Transverse colon (tissue), 4 donors: ENCODE results near the gene CDKN1B. TPM values are rescaled to one million over a fixed set of nuclear protein-coding genes. Genes with fewer than 3 reads are reported as not detected.

Experiments used
- DNase-seq: peaks from one replicate; pipeline ENCODE4 v3.0.0-alpha.2; 2019
- H3K27ac ChIP-seq, 4 donors: fragments of 200-600 bp; sonication (generic); 2 replicates each; pipeline ENCODE4 v1.5.1; 2016 to 2018; ENCODE audit warnings: inconsistent platforms in 4 of 4
- H3K27me3 ChIP-seq: fragments of 200-600 bp; sonication (generic); 2 replicates; pipeline ENCODE4 v1.5.1; 2017; ENCODE audit warnings: inconsistent platforms
- H3K36me3 ChIP-seq, 4 donors: fragments of 200-600 bp; sonication (generic); 2 replicates each; pipeline ENCODE4 v1.5.1; 2017 to 2019; ENCODE audit warnings: inconsistent platforms in 4 of 4
- H3K4me1 ChIP-seq, 4 donors: fragments of 200-600 bp; sonication (generic); 2 replicates each; pipeline ENCODE4 v1.5.1; 2017 to 2020; ENCODE audit warnings: inconsistent platforms in 4 of 4
- H3K4me3 ChIP-seq, 4 donors: fragments of 200-600 bp; sonication (generic); 1 replicate in 1 of 4; 2 replicates in 3 of 4; pipeline versions ENCODE4 v1.5.1 to v1.6.1; 2017 to 2019; ENCODE audit warnings: inconsistent platforms in 4 of 4
- H3K9me3 ChIP-seq, 2 donors: fragments of 200-600 bp; sonication (generic); 2 replicates each; pipeline ENCODE4 v1.5.1; 2017 to 2019; ENCODE audit warnings: inconsistent platforms in 2 of 2
- CTCF ChIP-seq, 5 experiments: fragments of 200-600 bp in 3 of 5; fragments of 450-650 bp in 2 of 5; sonication (generic) in 3 of 5; IDR thresholded peaks; 1 replicate in 2 of 5; 2 replicates in 3 of 5; pipeline ENCODE4 v1.5.1; 2016 to 2017; ENCODE audit warnings: antibody characterized with exemption in 5 of 5, inconsistent platforms in 3 of 5, mild to moderate bottlenecking in 2 of 5, moderate library complexity in 1 of 5
- EP300 ChIP-seq: sonication (generic); formaldehyde crosslinking; IDR thresholded peaks from one replicate; pipeline ENCODE4 v1.6.1; 2017; ENCODE audit warnings: antibody characterized with exemption, low read depth
- POLR2A ChIP-seq: fragments of 450-650 bp; IDR thresholded peaks from one replicate; pipeline ENCODE4 v1.6.1; 2016; ENCODE audit warnings: antibody characterized with exemption, mild to moderate bottlenecking, moderate library complexity
- POLR2AphosphoS5 ChIP-seq, 3 donors: sonication (generic); formaldehyde crosslinking; IDR thresholded peaks; one replicate each; pipeline ENCODE4 v1.6.1; 2016; ENCODE audit warnings: antibody characterized with exemption in 3 of 3
- WGBS, 2 donors: methylation state at CpG; one replicate each; pipeline ENCODE4 v1.1.5; 2018; ENCODE audit warnings: low coverage in 1 of 2; 5-methylcytosine and 5-hydroxymethylcytosine counted together
- in situ Hi-C, 4 donors: fragments of 200-750 bp; cut with MboI; loops; one replicate each; pipeline versions ENCODE4 v1.15.0 to v1.15.1; 2017; ENCODE audit warnings: low sequenced_read_pairs in 3 of 4, low pct_ligation_motif_present in 1 of 4, low pct_unique_long_range_greater_than_20kb in 1 of 4
- intact Hi-C: fragments of 100-400 bp; cut with DNase I; formaldehyde crosslinking; loops from one replicate; pipeline ENCODE4 v1.15.1; 2023; ENCODE audit warnings: low total_unique reads
- total RNA-seq, 4 donors: library from RNA; depleted of rRNA; stranded (reverse); fragments of >200 nt; gene quantifications; one replicate each; pipeline ENCODE4 v1.1.0, GENCODE V29; 2016

CDKN1B gene
- total RNA-seq, 4 donors from 2014 or later: 14.1 to 58.3 (median 54.1) TPM

GRCh38 chr12:12716151-12716792 is 896 bp upstream of the CDKN1B start:
- intact Hi-C loops (loop anchor here (5.0 kb wide), 1 partner anchor 154 kb away; the partner anchor contains the start of gene DUSP16), in situ Hi-C loops (loop anchor here in 1 of 4 donors (25.0 kb wide), 1 partner anchor 329 kb away; no protein-coding TSS in a partner anchor)
- WGBS, 2 donors: 0 to 1% methylated on average over 7 to 15 of the region's 15 CpGs
- H3K36me3 ChIP-seq: peaks cover 0 to 11% (median 4%) of the 10 kb centered on the region in 4 donors
- no peaks in the 10 kb centered on the region for H3K27me3 ChIP-seq
- H3K4me3 ChIP-seq: peak overlapping the region; percentile 70 to 99 (median 95)
- DNase-seq: no peak
- H3K9me3 ChIP-seq: no peaks in the 10 kb centered on the region
- H3K4me1 ChIP-seq: peaks cover 28 to 52% (median 49%) of the 10 kb centered on the region in 4 donors
- TF ChIP-seq POLR2AphosphoS5 (IDR thresholded peaks at IDR 0.05): no peak
- no peak for TF ChIP-seq EP300
- peak overlapping the region; percentile 99 to 100 (median 100) for H3K27ac ChIP-seq

GRCh38 chr12:12717586-12718380 is 615 bp downstream of the CDKN1B start:
- peak overlapping the region; percentile 99 to 100 (median 100) for H3K27ac ChIP-seq
- peaks cover 28 to 67% (median 61%) of the 10 kb centered on the region in 4 donors for H3K4me1 ChIP-seq
- WGBS, 2 donors: 0% methylated on average over 55 of the region's 62 CpGs; no CpG with 5 or more reads in 1 of the 2 donors
- H3K9me3 ChIP-seq: no peaks in the 10 kb centered on the region
- H3K4me3 ChIP-seq: peak overlapping the region; percentile 92 to 99 (median 97)
- in situ Hi-C loops: loop anchor here in 1 of 4 donors (25.0 kb wide), 1 partner anchor 330 kb away; no protein-coding TSS in a partner anchor
- TF ChIP-seq POLR2AphosphoS5 (IDR thresholded peaks at IDR 0.05) (peak in 1 of 3 donors; percentile 39), POLR2A (peak; percentile 6), EP300 (no peak)
- peaks cover 0 to 13% (median 4%) of the 10 kb centered on the region in 4 donors for H3K36me3 ChIP-seq
- DNase-seq: peak; percentile 33
- H3K27me3 ChIP-seq: no peaks in the 10 kb centered on the region
- intact Hi-C loops: loop anchor here (1.0 to 5.0 kb wide), 2 partner anchors 8 to 155 kb away; partner anchors contain the start of gene DUSP16

GRCh38 chr12:12718381-12718759 is 1.2 kb downstream of the CDKN1B start:
- intact Hi-C loops (loop anchor here (5.0 kb wide), 1 partner anchor 156 kb away; the partner anchor contains the start of gene DUSP16), in situ Hi-C loops (loop anchor here in 1 of 4 donors (25.0 kb wide), 1 partner anchor 331 kb away; no protein-coding TSS in a partner anchor)
- H3K9me3 ChIP-seq: no peaks in the 10 kb centered on the region
- TF ChIP-seq POLR2A (no peak), POLR2AphosphoS5 (IDR thresholded peaks at IDR 0.05) (no peak), EP300 (no peak), CTCF (IDR thresholded peaks at IDR 0.05) (no peak)
- no peak for DNase-seq
- H3K27me3 ChIP-seq: no peaks in the 10 kb centered on the region
- 0% methylated on average over 1 to 9 of the region's 9 CpGs for WGBS, 2 donors
- H3K4me3 ChIP-seq: peak overlapping the region; percentile 92 to 99 (median 97)
- H3K4me1 ChIP-seq: peaks cover 27 to 70% (median 64%) of the 10 kb centered on the region in 4 donors
- peak overlapping the region; percentile 99 to 100 (median 100) for H3K27ac ChIP-seq
- H3K36me3 ChIP-seq: peaks cover 0 to 13% (median 4%) of the 10 kb centered on the region in 4 donors

- DNase-seq: no peak
Observed at GRCh38 chr12:12718853-12719252, 1.7 kb downstream of the CDKN1B start.

More at GRCh38 chr12:12718853-12719252, 1.7 kb downstream of the CDKN1B start:
- peaks cover 22 to 65% (median 60%) of the 10 kb centered on the region in 4 donors for H3K4me1 ChIP-seq
- no peaks in the 10 kb centered on the region for H3K27me3 ChIP-seq
- H3K9me3 ChIP-seq: no peaks in the 10 kb centered on the region
- intact Hi-C loops: loop anchor here (5.0 kb wide), 1 partner anchor 157 kb away; the partner anchor contains the start of gene DUSP16
- in situ Hi-C loops: loop anchor here in 1 of 4 donors (25.0 kb wide), 1 partner anchor 332 kb away; no protein-coding TSS in a partner anchor
- H3K4me3 ChIP-seq: peak overlapping the region; percentile 92 to 99 (median 97)
- no peak for TF ChIP-seq POLR2AphosphoS5 (IDR thresholded peaks at IDR 0.05)
- no peak for TF ChIP-seq CTCF (IDR thresholded peaks at IDR 0.05)
- peak overlapping the region; percentile 99 to 100 (median 100) for H3K27ac ChIP-seq
- peaks cover 0 to 13% (median 4%) of the 10 kb centered on the region in 4 donors for H3K36me3 ChIP-seq
- WGBS, 2 donors: 0 to 6% methylated on average over 4 to 14 of the region's 14 CpGs
